ENCODE results near the gene ATP5IF1.

DNA sequence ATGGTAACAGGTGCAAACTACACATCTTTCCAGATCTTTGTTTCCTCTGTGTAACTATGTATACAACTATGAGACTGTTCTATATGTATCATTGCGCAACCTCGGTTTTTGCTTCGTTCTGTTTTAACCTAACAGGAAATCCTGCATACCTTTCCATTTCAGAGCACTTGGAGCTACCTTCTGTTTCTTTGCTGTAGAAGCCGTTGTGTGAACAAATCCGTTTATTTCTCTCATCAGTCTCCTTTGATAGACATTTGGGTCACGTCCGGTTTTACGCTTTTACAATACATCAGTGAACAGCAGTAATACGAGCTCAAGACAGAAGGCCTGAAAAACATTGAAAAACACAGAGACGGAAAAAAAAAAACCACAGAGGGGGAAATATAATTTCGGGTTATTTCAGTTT lies 10.5 kb downstream of the ATP5IF1 start:
- no peak for TF ChIP-seq FOSL2 (IDR thresholded peaks at IDR 0.05; ENCODE audit: borderline replicate concordance, low read depth)
- TF ChIP-seq RAD21 (IDR thresholded peaks at IDR 0.05; ENCODE audit: low read length) = no peak
- TF ChIP-seq CHD2 (IDR thresholded peaks at IDR 0.05; ENCODE audit: low read length, partially characterized antibody) = no peak

Data from SK-N-SH (cell line).